HepG2 (cell line): ENCODE measurements around the gene STK32B. TPM values are rescaled to one million over a fixed set of nuclear protein-coding genes. Genes with fewer than 3 reads are reported as not detected.

ENCODE experiments used
- ATAC-seq: fragments of 200-7000 bp; cut with Tn5 transposase; 3 replicates; pipeline ENCODE4 v1.9.1; 2020; ENCODE audit warnings: mild to moderate bottlenecking, moderate library complexity
- BruUV-seq: library from RNA; stranded (reverse); fragments of 400-500 nt; replicated peaks from 2 replicates; lab custom pipeline; 2021; lab: Mats Ljungman, UMichigan
- CTCF ChIA-PET: fragments of 300-600 bp; formaldehyde crosslinking; extraction: SDS; loops from one replicate; lab custom pipeline; 2021; ENCODE audit warnings: low total read pairs, inconsistent platforms, low intra/inter-chr PET ratio; lab: Yijun Ruan, JAX
- POLR2A ChIA-PET: fragments of 350-600 bp; sonication (Branson Sonifier 250); formaldehyde crosslinking; loops from one replicate; lab custom pipeline; 2020; ENCODE audit warnings: antibody characterized with exemption, inconsistent platforms; lab: Yijun Ruan, JAX
- DNase-seq: peaks from one replicate; pipeline ENCODE4 v3.0.0-alpha.2; 2015; ENCODE audit warnings: low spot score
- FAIRE-seq: peaks from 3 replicates; lab custom pipeline; 2011; peaks lifted over from hg19 to GRCh38; lab: Jason Lieb, UNC
- H2AFZ ChIP-seq: one replicate; pipeline ENCODE4 v1.6.1; 2011; ENCODE audit warnings: low read length, inconsistent platforms
- H3K27ac ChIP-seq: fragments of 300-600 bp; 3 replicates; pipeline ENCODE4 v1.8.0; 2011; ENCODE audit warnings: mixed run types, mild to moderate bottlenecking, mixed read lengths, low read length, inconsistent platforms; ENCODE audit not compliant: insufficient read depth; ENCODE audit errors: extremely low read length
- H3K27me3 ChIP-seq, 2 experiments: fragments of 200-600 bp in 1 of 2; 2 replicates in 1 of 2; 3 replicates in 1 of 2; pipeline versions ENCODE4 v1.6.0 to v1.8.0; 2011; ENCODE audit warnings: low read length in 2 of 2, mild to moderate bottlenecking in 2 of 2, moderate library complexity in 2 of 2, inconsistent platforms in 1 of 2; ENCODE audit not compliant: insufficient read depth in 2 of 2, control insufficient read depth in 1 of 2
- H3K36me3 ChIP-seq, 2 experiments: fragments of 200-600 bp in 1 of 2; replicated peaks in 1 of 2; 2 replicates in 1 of 2; 3 replicates in 1 of 2; pipeline versions ENCODE4 v1.5.1 to v1.8.0; 2011; ENCODE audit warnings: low read length in 2 of 2, inconsistent platforms in 1 of 2; ENCODE audit not compliant: insufficient read depth in 2 of 2, control insufficient read depth in 1 of 2
- H3K4me1 ChIP-seq: 2 replicates; pipeline ENCODE4 v1.5.1; 2012; ENCODE audit warnings: low read length, inconsistent platforms; ENCODE audit not compliant: insufficient read depth
- H3K4me2 ChIP-seq: 2 replicates; pipeline ENCODE4 v1.6.0; 2011; ENCODE audit warnings: low read depth, low read length, inconsistent platforms
- H3K4me3 ChIP-seq, 3 experiments: fragments of 200-600 bp in 1 of 3; sonication (generic), shearing (Covaris generic) in 1 of 3; replicated peaks in 1 of 3; 2 replicates each; pipeline ENCODE4 v1.5.1; 2011 to 2016; ENCODE audit warnings: low read length in 3 of 3, inconsistent platforms in 2 of 3, low read depth in 2 of 3, mild to moderate bottlenecking in 2 of 3, control low read depth in 1 of 3, mixed read lengths in 1 of 3; ENCODE audit not compliant: insufficient read depth in 1 of 3
- H3K79me2 ChIP-seq: one replicate; pipeline ENCODE4 v1.6.1; 2011; ENCODE audit warnings: low read length, inconsistent platforms; ENCODE audit not compliant: insufficient read depth
- H3K9ac ChIP-seq: 2 replicates; pipeline ENCODE4 v1.6.0; 2011; ENCODE audit warnings: mild to moderate bottlenecking, low read depth, low read length, inconsistent platforms; ENCODE audit not compliant: insufficient read depth
- H3K9me3 ChIP-seq: 2 replicates; pipeline ENCODE4 v1.5.1; 2012; ENCODE audit warnings: mild to moderate bottlenecking, low read length
- H4K20me1 ChIP-seq: 2 replicates; pipeline ENCODE4 v1.6.0; 2011; ENCODE audit warnings: inconsistent platforms, mild to moderate bottlenecking, low read length, moderate library complexity; ENCODE audit not compliant: insufficient read depth
- CREB1 ChIP-seq, 2 experiments: fragments of 450-650 bp in 1 of 2; IDR thresholded peaks; 2 replicates each; pipeline ENCODE4 v1.6.1; 2016 to 2017; ENCODE audit warnings: control low read depth in 1 of 2, mild to moderate bottlenecking in 1 of 2, missing compliant biosample characterization in 1 of 2, missing genetic modification characterization in 1 of 2
- HNRNPH1 ChIP-seq: fragments of 200-400 bp; formaldehyde crosslinking; optimal IDR thresholded peaks from 2 replicates; pipeline ENCODE3; 2017; ENCODE audit warnings: mild to moderate bottlenecking, low read depth, low read length
- HOXA9 ChIP-seq: sonication (generic); formaldehyde crosslinking; IDR thresholded peaks from 2 replicates; pipeline ENCODE4 v1.8.1; 2022; ENCODE audit warnings: missing genetic modification reagents, mild to moderate bottlenecking, moderate library complexity, borderline replicate concordance
- NFIB ChIP-seq: sonication (generic); formaldehyde crosslinking; IDR thresholded peaks from 2 replicates; pipeline ENCODE4 v1.9.0; 2021; ENCODE audit warnings: missing genetic modification reagents, mild to moderate bottlenecking, borderline replicate concordance
- RCOR2 ChIP-seq: IDR thresholded peaks from 2 replicates; pipeline ENCODE4 v1.6.1; 2016; ENCODE audit warnings: missing biosample characterization, missing genetic modification reagents
- RXRB ChIP-seq: IDR thresholded peaks from 2 replicates; pipeline ENCODE4 v1.6.1; 2016; ENCODE audit warnings: borderline replicate concordance, missing genetic modification reagents, missing compliant biosample characterization
- STAT5B ChIP-seq: sonication (generic); formaldehyde crosslinking; IDR thresholded peaks from 2 replicates; pipeline ENCODE4 v1.4.0; 2020; ENCODE audit warnings: missing genetic modification reagents
- U2AF1 ChIP-seq: fragments of 200-400 bp; formaldehyde crosslinking; optimal IDR thresholded peaks from 2 replicates; pipeline ENCODE3; 2017; ENCODE audit warnings: mild to moderate bottlenecking, low read depth, low read length
- ZFP62 ChIP-seq: sonication (generic); formaldehyde crosslinking; IDR thresholded peaks from 2 replicates; pipeline ENCODE4 v1.4.0; 2020; ENCODE audit warnings: missing genetic modification reagents
- ZFX ChIP-seq: sonication (generic); formaldehyde crosslinking; IDR thresholded peaks from 2 replicates; pipeline ENCODE4 v1.4.0; 2020; ENCODE audit warnings: mild to moderate bottlenecking, low read depth, missing genetic modification reagents, moderate library complexity
- ZNF138 ChIP-seq: sonication (generic); formaldehyde crosslinking; IDR thresholded peaks from 2 replicates; pipeline ENCODE4 v1.5.0; 2020; ENCODE audit warnings: mild to moderate bottlenecking, low read depth, missing genetic modification reagents
- ZNF546 ChIP-seq: sonication (generic); formaldehyde crosslinking; conservative IDR thresholded peaks from 2 replicates; pipeline ENCODE4 v1.8.1; 2023; ENCODE audit warnings: mild to moderate bottlenecking, missing genetic modification reagents
- ZNF564 ChIP-seq: sonication (generic); formaldehyde crosslinking; IDR thresholded peaks from 2 replicates; pipeline ENCODE4 v1.8.1; 2023; ENCODE audit warnings: mild to moderate bottlenecking, missing genetic modification reagents
- ZNF644 ChIP-seq: IDR thresholded peaks from 2 replicates; pipeline ENCODE4 v1.6.1; 2016; ENCODE audit warnings: low read depth
- ZNF7 ChIP-seq: IDR thresholded peaks from 2 replicates; pipeline ENCODE4 v1.6.1; 2016; ENCODE audit warnings: missing biosample characterization, missing genetic modification reagents
- ZSCAN20 ChIP-seq: sonication (generic); formaldehyde crosslinking; IDR thresholded peaks from 2 replicates; pipeline ENCODE4 v1.4.0; 2020; ENCODE audit warnings: missing genetic modification reagents, mild to moderate bottlenecking, borderline replicate concordance
- WGBS: methylation state at CpG from one replicate; pipeline ENCODE4 v1.1.6; 2017; ENCODE audit warnings: low lambda C conversion rate; 5-methylcytosine and 5-hydroxymethylcytosine counted together
- in situ Hi-C: cut with HindIII; loops from 2 replicates; pipeline ENCODE4 v1.10.0; 2017; ENCODE audit warnings: low pct_unique_long_range_greater_than_20kb; ENCODE audit not compliant: extremely low pct_ligation_motif_present
- intact Hi-C: fragments of 100-400 bp; cut with micrococcal nuclease; formaldehyde crosslinking; loops from one replicate; pipeline ENCODE4 v1.10.0; 2022; ENCODE audit not compliant: unreplicated experiment
- polyA plus RNA-seq, 8 experiments: library from polyadenylated mRNA; depleted of rRNA in 3 of 8; stranded (reverse) in 7 of 8; unstranded in 1 of 8; fragments of >200 nt; fragmentation: Illumina TruSeq in 4 of 8; extraction: Trizol in 4 of 8; gene quantifications; 2 replicates each; pipeline versions ENCODE4 v1.2.1 to v1.2.3, GENCODE V29; 2011 to 2016; ENCODE audit warnings: low read depth in 4 of 8, missing spikeins in 1 of 8, mixed read lengths in 1 of 8; ENCODE audit not compliant: insufficient read depth in 1 of 8
- total RNA-seq, 5 experiments: library from RNA; depleted of rRNA; stranded (reverse); fragments of >200 nt; fragmentation: Illumina TruSeq; extraction: Trizol; gene quantifications; 2 replicates each; pipeline ENCODE4 v1.2.3, GENCODE V29; 2016; ENCODE audit warnings: low read depth in 1 of 5
- TF ChIP-seq, protein P1 (sequence below): IDR thresholded peaks from 2 replicates; pipeline ENCODE4 v1.6.1; 2016
- TF ChIP-seq, protein P2 (sequence below): sonication (generic); formaldehyde crosslinking; conservative IDR thresholded peaks from 2 replicates; pipeline ENCODE4 v1.8.0; 2022; ENCODE audit warnings: low read depth, missing genetic modification reagents
- TF ChIP-seq, protein P3 (sequence below): sonication (generic); formaldehyde crosslinking; IDR thresholded peaks from 2 replicates; pipeline ENCODE4 v1.4.0; 2020; ENCODE audit warnings: missing genetic modification reagents
- TF ChIP-seq, protein P4 (sequence below): sonication (generic); formaldehyde crosslinking; IDR thresholded peaks from 2 replicates; pipeline ENCODE4 v1.4.0; 2020; ENCODE audit warnings: low read depth, mild to moderate bottlenecking, missing genetic modification reagents

STK32B gene
- total and polyA plus RNA-seq, 2 of the 13 experiments (the other 11 are each of a cell fraction or from before 2014, with no cell fraction given) = not detected

DNA sequence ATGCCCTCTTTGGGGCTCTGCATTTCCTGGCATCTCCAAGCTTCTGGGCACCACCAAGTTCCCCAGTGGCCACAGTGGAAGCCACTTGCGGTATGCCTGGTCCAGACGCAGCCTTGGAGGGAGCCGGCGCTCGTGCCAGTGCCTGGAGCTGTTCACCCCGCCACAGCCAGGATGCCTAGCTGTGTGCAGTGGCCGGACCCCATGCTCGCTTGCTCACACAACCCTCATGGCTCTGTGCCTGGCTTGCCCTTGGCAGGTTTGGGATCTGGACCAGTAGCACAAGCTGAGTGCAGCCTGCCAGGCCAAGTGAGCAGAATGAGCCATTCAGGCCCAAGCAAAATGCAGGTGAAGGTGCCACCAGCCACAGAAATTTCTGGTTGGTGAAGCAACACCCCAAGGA lies 373.6 kb downstream of the STK32B start:
- no peak for DNase-seq
- no peaks in the 10 kb centered on the region; a peak in 2 of 5 replicates for H3K27me3 ChIP-seq
- no peak for FAIRE-seq
- no peaks in the 10 kb centered on the region for H3K4me1 ChIP-seq
- H2AFZ ChIP-seq = no peak overlapping the region
- WGBS = no CpG with 5 or more reads among the region's 8 CpGs
- POLR2A ChIA-PET = no interaction called here
- H3K27ac ChIP-seq = no peak overlapping the region
- intact Hi-C loops = no loop called here
- H3K4me2 ChIP-seq = no peak overlapping the region
- CTCF ChIA-PET = no interaction called here
- no TSS peak for BruUV-seq
- no peaks in the 10 kb centered on the region for H3K9me3 ChIP-seq
- no peak overlapping the region for H3K9ac ChIP-seq
- no peaks in the 10 kb centered on the region for H3K36me3 ChIP-seq
- ATAC-seq = no peak
- no peaks in the 10 kb centered on the region for H3K79me2 ChIP-seq
- in situ Hi-C loops = no loop called here
- no peaks in the 10 kb centered on the region for H4K20me1 ChIP-seq
- no peak overlapping the region for H3K4me3 ChIP-seq
- TF ChIP-seq ZNF7 (CRISPR knock-in tag) = no peak
- TF ChIP-seq, protein P1, sequence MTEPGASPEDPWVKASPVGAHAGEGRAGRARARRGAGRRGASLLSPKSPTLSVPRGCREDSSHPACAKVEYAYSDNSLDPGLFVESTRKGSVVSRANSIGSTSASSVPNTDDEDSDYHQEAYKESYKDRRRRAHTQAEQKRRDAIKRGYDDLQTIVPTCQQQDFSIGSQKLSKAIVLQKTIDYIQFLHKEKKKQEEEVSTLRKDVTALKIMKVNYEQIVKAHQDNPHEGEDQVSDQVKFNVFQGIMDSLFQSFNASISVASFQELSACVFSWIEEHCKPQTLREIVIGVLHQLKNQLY (CRISPR knock-in tag) = no peak
- TF ChIP-seq ZNF546 (CRISPR knock-in tag) = no peak
- TF ChIP-seq, protein P2, sequence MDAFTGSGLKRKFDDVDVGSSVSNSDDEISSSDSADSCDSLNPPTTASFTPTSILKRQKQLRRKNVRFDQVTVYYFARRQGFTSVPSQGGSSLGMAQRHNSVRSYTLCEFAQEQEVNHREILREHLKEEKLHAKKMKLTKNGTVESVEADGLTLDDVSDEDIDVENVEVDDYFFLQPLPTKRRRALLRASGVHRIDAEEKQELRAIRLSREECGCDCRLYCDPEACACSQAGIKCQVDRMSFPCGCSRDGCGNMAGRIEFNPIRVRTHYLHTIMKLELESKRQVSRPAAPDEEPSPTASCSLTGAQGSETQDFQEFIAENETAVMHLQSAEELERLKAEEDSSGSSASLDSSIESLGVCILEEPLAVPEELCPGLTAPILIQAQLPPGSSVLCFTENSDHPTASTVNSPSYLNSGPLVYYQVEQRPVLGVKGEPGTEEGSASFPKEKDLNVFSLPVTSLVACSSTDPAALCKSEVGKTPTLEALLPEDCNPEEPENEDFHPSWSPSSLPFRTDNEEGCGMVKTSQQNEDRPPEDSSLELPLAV (CRISPR knock-in tag) = no peak
- no peak for TF ChIP-seq RXRB
- TF ChIP-seq ZFP62 (CRISPR knock-in tag) = no peak
- no peak for TF ChIP-seq ZNF138 (CRISPR knock-in tag)
- TF ChIP-seq NFIB (CRISPR knock-in tag) = no peak
- no peak for TF ChIP-seq RCOR2 (CRISPR knock-in tag)
- TF ChIP-seq ZNF564 (CRISPR knock-in tag) = no peak
- no peak for TF ChIP-seq ZNF644 (CRISPR knock-in tag)
- no peak for TF ChIP-seq HOXA9 (CRISPR knock-in tag)
- no peak for TF ChIP-seq ZSCAN20 (CRISPR knock-in tag)
- no peak for TF ChIP-seq ZFX (CRISPR knock-in tag)
- TF ChIP-seq STAT5B = no peak
- TF ChIP-seq, protein P3, sequence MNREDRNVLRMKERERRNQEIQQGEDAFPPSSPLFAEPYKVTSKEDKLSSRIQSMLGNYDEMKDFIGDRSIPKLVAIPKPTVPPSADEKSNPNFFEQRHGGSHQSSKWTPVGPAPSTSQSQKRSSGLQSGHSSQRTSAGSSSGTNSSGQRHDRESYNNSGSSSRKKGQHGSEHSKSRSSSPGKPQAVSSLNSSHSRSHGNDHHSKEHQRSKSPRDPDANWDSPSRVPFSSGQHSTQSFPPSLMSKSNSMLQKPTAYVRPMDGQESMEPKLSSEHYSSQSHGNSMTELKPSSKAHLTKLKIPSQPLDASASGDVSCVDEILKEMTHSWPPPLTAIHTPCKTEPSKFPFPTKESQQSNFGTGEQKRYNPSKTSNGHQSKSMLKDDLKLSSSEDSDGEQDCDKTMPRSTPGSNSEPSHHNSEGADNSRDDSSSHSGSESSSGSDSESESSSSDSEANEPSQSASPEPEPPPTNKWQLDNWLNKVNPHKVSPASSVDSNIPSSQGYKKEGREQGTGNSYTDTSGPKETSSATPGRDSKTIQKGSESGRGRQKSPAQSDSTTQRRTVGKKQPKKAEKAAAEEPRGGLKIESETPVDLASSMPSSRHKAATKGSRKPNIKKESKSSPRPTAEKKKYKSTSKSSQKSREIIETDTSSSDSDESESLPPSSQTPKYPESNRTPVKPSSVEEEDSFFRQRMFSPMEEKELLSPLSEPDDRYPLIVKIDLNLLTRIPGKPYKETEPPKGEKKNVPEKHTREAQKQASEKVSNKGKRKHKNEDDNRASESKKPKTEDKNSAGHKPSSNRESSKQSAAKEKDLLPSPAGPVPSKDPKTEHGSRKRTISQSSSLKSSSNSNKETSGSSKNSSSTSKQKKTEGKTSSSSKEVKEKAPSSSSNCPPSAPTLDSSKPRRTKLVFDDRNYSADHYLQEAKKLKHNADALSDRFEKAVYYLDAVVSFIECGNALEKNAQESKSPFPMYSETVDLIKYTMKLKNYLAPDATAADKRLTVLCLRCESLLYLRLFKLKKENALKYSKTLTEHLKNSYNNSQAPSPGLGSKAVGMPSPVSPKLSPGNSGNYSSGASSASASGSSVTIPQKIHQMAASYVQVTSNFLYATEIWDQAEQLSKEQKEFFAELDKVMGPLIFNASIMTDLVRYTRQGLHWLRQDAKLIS (CRISPR knock-in tag) = no peak
- TF ChIP-seq CREB1 (IDR thresholded peaks at IDR 0.05) = no peak
- TF ChIP-seq CREB1 (CRISPR knock-in tag; IDR thresholded peaks at IDR 0.05) = no peak
- TF ChIP-seq, protein P4, sequence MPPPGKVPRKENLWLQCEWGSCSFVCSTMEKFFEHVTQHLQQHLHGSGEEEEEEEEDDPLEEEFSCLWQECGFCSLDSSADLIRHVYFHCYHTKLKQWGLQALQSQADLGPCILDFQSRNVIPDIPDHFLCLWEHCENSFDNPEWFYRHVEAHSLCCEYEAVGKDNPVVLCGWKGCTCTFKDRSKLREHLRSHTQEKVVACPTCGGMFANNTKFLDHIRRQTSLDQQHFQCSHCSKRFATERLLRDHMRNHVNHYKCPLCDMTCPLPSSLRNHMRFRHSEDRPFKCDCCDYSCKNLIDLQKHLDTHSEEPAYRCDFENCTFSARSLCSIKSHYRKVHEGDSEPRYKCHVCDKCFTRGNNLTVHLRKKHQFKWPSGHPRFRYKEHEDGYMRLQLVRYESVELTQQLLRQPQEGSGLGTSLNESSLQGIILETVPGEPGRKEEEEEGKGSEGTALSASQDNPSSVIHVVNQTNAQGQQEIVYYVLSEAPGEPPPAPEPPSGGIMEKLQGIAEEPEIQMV = no peak
- TF ChIP-seq HNRNPH1 = no peak
- no peak for TF ChIP-seq U2AF1
